Retinal pigment epithelial cell (primary cell): ENCODE results near the gene FOXK2.
"Not testable (repeated sequence)": the region's sequence is repeated elsewhere in the genome, so short reads cannot be mapped to it uniquely, and the experiment has no call there.

Experiments
- DNase-seq: peaks from one replicate; pipeline ENCODE4 v3.0.0-alpha.2; 2010; ENCODE audit warnings: low read depth
- H3K4me3 ChIP-seq: 2 replicates; pipeline ENCODE4 v1.5.1; 2011; ENCODE audit warnings: mild to moderate bottlenecking, low read length, control low read depth, moderate library complexity
- TF ChIP-seq, protein P1 (sequence below): conservative IDR thresholded peaks from 2 replicates; pipeline ENCODE4 v1.5.1; 2011; ENCODE audit warnings: low read depth, low read length, control low read depth, inconsistent platforms

FOXK2 gene

DNA sequence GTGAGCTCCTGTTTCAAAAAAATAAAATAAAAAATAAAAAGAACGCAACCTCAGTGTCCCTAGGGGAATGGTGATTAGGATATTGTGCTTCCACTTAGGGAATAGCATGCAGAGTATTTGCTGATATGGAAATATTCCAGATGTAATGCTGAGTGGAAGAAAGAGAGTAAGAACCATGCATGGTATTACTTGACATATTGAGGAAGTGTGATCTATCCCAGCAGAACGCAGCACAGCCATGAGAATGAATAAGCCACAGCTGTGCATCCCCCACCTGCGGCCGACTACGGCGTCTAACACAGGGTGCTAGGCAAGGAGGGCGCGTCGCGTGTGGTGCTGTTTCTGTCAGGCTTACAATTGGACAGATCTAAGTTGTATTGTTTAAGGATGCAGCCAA is 49.5 kb downstream of the FOXK2 start:
- no peak overlapping the region for H3K4me3 ChIP-seq
- no peak for DNase-seq
- TF ChIP-seq, protein P1, sequence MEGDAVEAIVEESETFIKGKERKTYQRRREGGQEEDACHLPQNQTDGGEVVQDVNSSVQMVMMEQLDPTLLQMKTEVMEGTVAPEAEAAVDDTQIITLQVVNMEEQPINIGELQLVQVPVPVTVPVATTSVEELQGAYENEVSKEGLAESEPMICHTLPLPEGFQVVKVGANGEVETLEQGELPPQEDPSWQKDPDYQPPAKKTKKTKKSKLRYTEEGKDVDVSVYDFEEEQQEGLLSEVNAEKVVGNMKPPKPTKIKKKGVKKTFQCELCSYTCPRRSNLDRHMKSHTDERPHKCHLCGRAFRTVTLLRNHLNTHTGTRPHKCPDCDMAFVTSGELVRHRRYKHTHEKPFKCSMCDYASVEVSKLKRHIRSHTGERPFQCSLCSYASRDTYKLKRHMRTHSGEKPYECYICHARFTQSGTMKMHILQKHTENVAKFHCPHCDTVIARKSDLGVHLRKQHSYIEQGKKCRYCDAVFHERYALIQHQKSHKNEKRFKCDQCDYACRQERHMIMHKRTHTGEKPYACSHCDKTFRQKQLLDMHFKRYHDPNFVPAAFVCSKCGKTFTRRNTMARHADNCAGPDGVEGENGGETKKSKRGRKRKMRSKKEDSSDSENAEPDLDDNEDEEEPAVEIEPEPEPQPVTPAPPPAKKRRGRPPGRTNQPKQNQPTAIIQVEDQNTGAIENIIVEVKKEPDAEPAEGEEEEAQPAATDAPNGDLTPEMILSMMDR, result no peak

GRCh38 chr17:82569621-82570020 is 50.1 kb downstream of the FOXK2 start:
- DNase-seq, result no peak
- TF ChIP-seq, protein P1, result no peak
- no peak overlapping the region for H3K4me3 ChIP-seq

- DNase-seq, result no peak
- TF ChIP-seq, protein P1, result no peak
Measured at GRCh38 chr17:82570277-82570676, 50.7 kb downstream of the FOXK2 start.

GRCh38 chr17:82571855-82572254 is 52.3 kb downstream of the FOXK2 start:
- DNase-seq, result no peak
- TF ChIP-seq, protein P1, result no peak

More at GRCh38 chr17:82570277-82570676, 50.7 kb downstream of the FOXK2 start:
- no peak overlapping the region for H3K4me3 ChIP-seq

DNA sequence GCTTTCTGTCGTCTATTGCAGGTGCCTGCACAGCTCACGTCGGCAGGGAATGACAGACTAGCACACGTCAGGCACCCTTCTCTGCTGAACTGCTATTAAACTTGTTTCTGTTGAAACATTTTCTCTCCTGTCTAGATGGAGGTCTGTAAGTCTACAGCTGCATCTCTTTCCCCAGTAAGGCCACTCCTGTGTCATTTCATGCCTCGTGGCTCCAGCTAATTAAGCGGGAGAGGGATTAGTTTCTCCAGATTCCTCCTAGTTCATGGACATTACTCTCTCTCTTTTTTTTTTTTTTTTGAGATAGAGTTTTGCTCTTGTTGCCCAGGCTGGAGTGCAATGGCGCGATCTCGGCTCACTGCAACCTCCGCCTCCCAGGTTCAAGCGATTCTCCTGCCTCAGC is 54.5 kb downstream of the FOXK2 start:
- H3K4me3 ChIP-seq, result no peak overlapping the region
- TF ChIP-seq, protein P1, result no peak
- no peak for DNase-seq

More at GRCh38 chr17:82571855-82572254, 52.3 kb downstream of the FOXK2 start:
- no peak overlapping the region for H3K4me3 ChIP-seq

GRCh38 chr17:82575581-82576221 is 56.2 kb downstream of the FOXK2 start:
- not testable (repeated sequence) for DNase-seq, H3K4me3 ChIP-seq

DNA sequence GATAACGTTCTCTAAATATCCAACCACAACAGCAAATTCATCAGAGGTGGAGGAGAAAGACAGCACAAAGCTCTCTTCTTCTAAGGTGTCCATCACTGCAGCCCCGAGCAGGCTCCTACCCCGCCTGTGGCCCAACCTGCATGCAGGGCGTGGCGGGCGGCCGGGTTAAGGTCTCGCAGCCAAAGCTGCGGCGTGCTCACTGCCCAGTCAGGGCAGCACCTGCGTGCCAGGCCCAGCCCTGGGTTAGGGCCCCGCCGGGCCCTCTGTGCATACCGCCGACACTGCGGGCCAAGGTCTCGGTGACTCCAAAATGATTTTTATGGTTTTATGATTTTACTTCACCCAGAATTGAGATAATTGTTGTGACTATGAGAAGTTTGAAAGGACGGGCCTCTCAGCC is 57.8 kb downstream of the FOXK2 start:
- no peak overlapping the region for H3K4me3 ChIP-seq
- no peak for DNase-seq
- TF ChIP-seq, protein P1, result no peak

DNA sequence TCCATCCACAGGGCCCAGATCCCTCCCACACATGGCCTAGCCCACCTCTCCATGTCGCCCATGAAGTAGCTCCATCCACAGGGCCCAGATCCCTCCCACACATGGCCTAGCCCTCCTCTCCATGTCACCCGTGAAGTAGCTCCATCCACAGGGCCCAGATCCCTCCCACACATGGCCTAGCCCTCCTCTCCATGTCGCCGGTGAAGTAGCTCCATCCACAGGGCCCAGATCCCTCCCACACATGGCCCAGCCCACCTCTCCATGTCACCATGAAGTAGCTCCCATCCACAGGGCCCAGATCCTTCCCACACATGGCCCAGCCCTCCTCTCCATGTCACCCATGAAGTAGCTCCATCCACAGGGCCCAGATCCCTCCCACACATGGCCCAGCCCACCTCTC is 60.4 kb downstream of the FOXK2 start:
- H3K4me3 ChIP-seq, DNase-seq: not testable (repeated sequence)
